RKO (cell line): Measurements from ENCODE around the gene PGM1.

ENCODE experiments used
- DNase-seq: peaks from one replicate; pipeline ENCODE4 v3.0.0-alpha.2; 2016; ENCODE audit warnings: low spot score

PGM1 gene

GRCh38 chr1:63701187-63701586 lies 108.0 kb downstream of the PGM1 start:
- no peak for DNase-seq

- no peak for DNase-seq
Observed at GRCh38 chr1:63703701-63704107, 110.5 kb downstream of the PGM1 start.

GRCh38 chr1:63704443-63704842 lies 111.2 kb downstream of the PGM1 start:
- DNase-seq = no peak

- no peak for DNase-seq
Observed at GRCh38 chr1:63705078-63705477, 111.9 kb downstream of the PGM1 start.

- DNase-seq = no peak
Observed at GRCh38 chr1:63709267-63709828, 116.1 kb downstream of the PGM1 start.
